ACC112 (cell line): Measurements from ENCODE around the gene WRAP53.

Experiments
- H2AFZ ChIP-seq: fragments of 200-600 bp; sonication (generic); one replicate; pipeline ENCODE4 v1.6.0; 2017; ENCODE audit warnings: antibody characterized with exemption, low read length; ENCODE audit not compliant: unreplicated experiment
- H3K27ac ChIP-seq: fragments of 200-600 bp; sonication (generic); 2 replicates; pipeline ENCODE4 v1.5.1; 2014; ENCODE audit warnings: low read depth, mild to moderate bottlenecking, antibody characterized with exemption, low read length, moderate library complexity
- H3K27me3 ChIP-seq: fragments of 200-600 bp; sonication (generic); 2 replicates; pipeline ENCODE4 v1.6.1; 2014; ENCODE audit warnings: mild to moderate bottlenecking, antibody characterized with exemption, low read length, moderate library complexity, mixed read lengths; ENCODE audit not compliant: insufficient read depth
- H3K36me3 ChIP-seq: fragments of 200-600 bp; sonication (generic); 2 replicates; pipeline ENCODE4 v1.6.1; 2016; ENCODE audit warnings: mild to moderate bottlenecking, antibody characterized with exemption, low read length, moderate library complexity, mixed read lengths; ENCODE audit not compliant: insufficient read depth
- H3K4me1 ChIP-seq: fragments of 200-600 bp; sonication (generic); one replicate; pipeline ENCODE4 v1.6.1; 2016; ENCODE audit warnings: low read length, mixed read lengths; ENCODE audit not compliant: insufficient read depth, unreplicated experiment, control insufficient read depth
- H3K4me3 ChIP-seq: fragments of 200-600 bp; sonication (generic); 2 replicates; pipeline ENCODE4 v1.5.1; 2014; ENCODE audit warnings: mild to moderate bottlenecking, low read depth, low read length
- H3K79me2 ChIP-seq: fragments of 200-600 bp; sonication (generic); one replicate; pipeline ENCODE4 v1.6.0; 2016; ENCODE audit warnings: low read length; ENCODE audit not compliant: control insufficient read depth, unreplicated experiment, insufficient read depth

Gene WRAP53

DNA sequence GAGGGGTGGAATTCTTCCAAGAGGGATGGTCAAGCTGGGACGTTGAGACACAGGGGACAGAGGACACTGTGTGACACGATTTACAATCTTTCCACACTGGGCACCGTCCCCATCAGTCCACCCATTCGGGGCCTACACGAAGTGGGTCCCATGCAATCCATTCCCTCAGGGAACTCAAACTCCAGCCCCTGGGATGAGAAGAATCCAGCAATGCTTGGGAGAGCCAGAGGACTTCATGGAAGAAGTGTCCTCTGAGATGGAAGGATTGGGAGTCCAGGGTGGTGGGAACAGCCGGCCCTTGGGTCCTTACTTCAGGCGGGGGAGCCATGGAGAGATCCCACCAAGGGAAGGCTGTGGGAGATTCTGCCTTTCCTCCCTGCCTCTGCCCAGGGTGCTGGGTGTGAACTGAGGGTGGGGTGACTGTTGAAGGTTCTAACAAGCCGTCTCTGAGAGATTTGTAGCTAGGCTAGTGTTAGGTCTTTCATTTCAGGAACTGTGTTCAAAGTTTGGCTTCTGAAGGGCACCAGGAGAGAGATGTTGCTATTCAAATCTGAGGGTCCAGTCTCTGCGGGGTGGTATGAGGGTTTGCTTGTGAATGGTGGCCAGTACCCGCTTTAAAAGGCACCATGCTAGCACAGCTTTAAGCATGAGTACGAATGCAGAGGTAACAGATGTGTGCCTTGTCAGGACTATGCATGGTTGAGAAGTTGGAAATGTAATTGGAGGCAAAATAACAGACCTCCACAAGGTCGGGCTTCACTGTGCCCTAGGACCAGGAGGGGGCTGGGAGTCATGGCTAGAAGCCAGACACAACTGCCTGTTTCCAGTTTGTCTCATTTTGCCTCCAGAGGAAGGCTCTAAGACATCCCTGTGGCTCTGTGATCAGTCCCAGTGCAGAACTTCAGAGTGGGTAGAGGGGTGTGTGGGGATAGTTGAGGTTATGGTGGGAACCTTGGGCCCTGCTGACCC lies 35.6 kb upstream of the WRAP53 start:
- no peak overlapping the region for H2AFZ ChIP-seq
- no peak overlapping the region for H3K4me3 ChIP-seq
- no peak overlapping the region for H3K27ac ChIP-seq
- peaks cover 5% of the 10 kb centered on the region for H3K4me1 ChIP-seq
- peaks cover 45% of the 10 kb centered on the region for H3K27me3 ChIP-seq
- no peaks in the 10 kb centered on the region for H3K79me2 ChIP-seq
- no peaks in the 10 kb centered on the region for H3K36me3 ChIP-seq

DNA sequence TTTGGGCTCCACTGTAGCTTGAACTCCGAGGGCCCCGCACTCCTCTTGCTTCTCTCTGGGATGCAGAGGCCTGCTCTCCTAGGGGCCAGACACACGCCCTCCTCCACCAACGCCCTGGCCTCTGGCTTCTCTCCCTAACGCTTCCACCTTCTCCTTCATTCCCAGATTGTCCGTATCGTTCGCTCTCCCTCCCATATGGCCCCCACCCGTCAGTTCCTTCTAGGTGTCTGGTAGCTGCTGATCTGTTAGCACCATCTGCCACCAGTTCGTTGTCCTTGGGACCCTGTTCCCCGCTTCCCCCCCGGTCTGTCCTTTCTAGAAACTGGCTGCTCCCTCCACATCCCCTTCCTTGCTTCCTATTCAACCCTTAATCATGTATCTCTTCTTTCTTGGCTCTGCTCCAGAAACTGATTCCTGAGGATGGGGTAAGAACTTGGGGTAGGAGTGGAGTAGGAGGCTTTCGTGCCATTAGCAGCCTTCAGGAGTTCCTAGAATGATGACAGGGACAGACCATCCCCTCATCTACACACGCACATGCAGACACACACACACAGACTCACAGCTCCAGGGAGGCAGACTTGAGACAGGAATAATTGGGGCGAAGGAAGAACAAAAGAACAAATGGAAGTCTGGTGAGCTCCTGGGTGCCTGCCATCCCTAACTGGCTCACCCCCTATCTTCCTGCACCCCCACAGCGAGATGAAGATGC lies 33.3 kb upstream of the WRAP53 start:
- peaks cover 5% of the 10 kb centered on the region for H3K4me1 ChIP-seq
- H3K36me3 ChIP-seq: no peaks in the 10 kb centered on the region
- H3K27ac ChIP-seq: no peak overlapping the region
- no peaks in the 10 kb centered on the region for H3K79me2 ChIP-seq
- H3K27me3 ChIP-seq: peaks cover 42% of the 10 kb centered on the region
- no peak overlapping the region for H3K4me3 ChIP-seq
- H2AFZ ChIP-seq: no peak overlapping the region

DNA sequence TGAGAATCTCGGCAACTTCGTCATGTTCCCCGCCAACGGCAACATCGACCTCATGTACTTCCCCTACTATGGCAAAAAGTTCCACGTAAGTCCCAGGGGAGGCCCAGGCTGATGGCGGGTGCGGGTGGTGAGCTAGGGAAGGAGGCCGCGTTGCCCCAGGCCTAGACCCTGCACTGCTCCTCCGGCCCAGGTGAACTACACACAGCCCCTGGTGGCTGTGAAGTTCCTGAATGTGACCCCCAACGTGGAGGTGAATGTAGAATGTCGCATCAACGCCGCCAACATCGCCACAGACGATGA lies 32.8 kb upstream of the WRAP53 start:
- Histone ChIP-seq H3K36me3 (no peaks in the 10 kb centered on the region), H3K4me1 (peaks cover 5% of the 10 kb centered on the region), H2AFZ (no peak overlapping the region), H3K27me3 (peaks cover 37% of the 10 kb centered on the region), H3K27ac (no peak overlapping the region), H3K4me3 (no peak overlapping the region), H3K79me2 (no peaks in the 10 kb centered on the region)

DNA sequence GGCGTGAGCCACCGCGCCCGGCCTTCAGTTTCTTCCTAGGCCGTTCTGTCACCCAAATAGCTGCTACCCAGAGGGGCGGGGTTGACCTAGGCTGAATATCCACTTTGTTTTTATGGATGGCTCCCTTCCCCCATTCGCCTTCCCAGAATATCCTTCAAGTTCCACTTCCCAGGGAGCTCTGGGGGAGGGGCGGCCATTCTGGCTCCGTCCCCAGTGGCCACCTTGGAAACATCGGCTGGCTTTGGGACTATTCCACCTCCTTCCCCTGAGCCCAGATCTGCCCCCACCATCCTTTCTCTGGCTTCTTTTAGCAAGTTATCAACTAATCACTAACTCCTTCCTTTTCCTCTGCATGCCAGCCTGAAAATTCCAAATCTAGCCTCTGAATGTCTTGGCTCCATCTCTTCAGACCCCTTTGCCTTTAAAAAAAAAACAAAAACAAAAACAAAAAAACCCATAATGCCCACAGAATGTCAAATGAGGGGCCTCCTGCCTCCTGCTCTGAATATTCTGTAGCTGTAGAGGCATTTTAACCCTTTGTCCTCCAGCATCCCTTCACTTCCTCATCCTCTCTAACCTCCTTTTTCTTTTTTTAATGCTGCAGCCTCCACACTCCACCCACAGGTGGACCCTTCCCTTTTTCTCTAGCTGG lies 31.2 kb upstream of the WRAP53 start:
- H3K4me3 ChIP-seq: no peak overlapping the region
- no peaks in the 10 kb centered on the region for H3K36me3 ChIP-seq
- H3K79me2 ChIP-seq: no peaks in the 10 kb centered on the region
- no peak overlapping the region for H2AFZ ChIP-seq
- no peaks in the 10 kb centered on the region for H3K4me1 ChIP-seq
- H3K27me3 ChIP-seq: peaks cover 21% of the 10 kb centered on the region
- H3K27ac ChIP-seq: no peak overlapping the region

DNA sequence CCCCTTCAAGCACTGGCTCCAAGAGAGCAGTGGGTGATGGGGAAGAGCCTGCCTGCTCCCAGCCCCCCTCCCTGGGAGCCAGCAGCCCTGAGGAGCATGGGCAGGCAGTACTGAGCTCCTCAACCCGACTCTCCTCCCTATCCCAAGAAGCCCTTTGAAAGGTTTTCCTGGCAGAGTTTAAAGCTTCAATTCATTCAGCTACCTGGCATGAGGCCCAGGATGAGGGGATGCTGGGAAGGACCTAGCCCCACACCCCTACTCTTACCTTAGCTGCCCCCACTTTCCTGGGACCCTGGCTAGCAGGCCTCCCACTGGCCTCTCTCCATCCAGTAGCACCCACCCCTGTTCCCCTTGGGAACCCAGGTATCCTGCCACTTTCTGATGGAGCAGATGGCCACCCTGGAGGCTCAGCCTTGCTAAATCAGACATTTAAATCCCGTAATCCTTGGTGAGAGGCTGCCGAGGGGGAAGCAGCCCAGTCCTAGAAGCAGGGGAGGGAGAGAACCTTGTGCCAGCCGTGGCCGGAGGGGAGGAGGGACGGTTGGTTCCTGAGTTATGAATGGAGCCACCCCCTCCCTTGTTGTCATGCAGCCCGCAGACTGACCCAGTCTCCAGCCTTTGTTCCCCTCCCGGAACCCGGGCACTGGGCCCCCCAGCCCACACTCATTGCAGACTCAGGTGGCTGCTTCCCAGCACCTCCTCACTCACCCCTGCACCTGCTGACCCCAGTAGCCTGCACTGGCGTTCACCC lies 20.4 kb upstream of the WRAP53 start:
- Histone ChIP-seq H3K27ac (no peak overlapping the region), H2AFZ (no peak overlapping the region), H3K4me1 (no peaks in the 10 kb centered on the region), H3K36me3 (0 out of 2 replicates have a peak, but pooled peaks cover 4% of the 10 kb centered on the region), H3K4me3 (no peak overlapping the region), H3K79me2 (no peaks in the 10 kb centered on the region), H3K27me3 (no peaks in the 10 kb centered on the region)

DNA sequence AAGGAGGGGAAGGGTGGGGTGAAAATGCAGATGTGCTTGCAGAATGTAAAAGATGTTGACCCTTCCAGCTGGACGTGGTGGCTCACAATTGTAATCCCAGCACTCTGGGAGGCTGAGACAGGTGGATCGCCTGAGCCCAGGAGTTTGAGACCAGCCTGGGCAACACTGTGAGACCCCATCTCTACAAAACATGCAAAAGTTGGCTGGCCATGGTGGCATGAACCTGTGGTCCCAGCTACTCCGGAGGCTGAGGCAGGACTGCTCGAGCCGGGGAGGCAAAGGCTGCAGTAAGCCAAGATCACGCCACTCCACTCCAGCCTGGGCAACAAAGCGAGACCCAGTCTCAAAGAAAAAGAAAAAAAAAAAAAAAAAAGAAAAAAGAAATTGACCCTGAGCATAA lies 19.8 kb upstream of the WRAP53 start:
- Histone ChIP-seq H3K36me3 (peaks cover 10% of the 10 kb centered on the region), H2AFZ (no peak overlapping the region)

DNA sequence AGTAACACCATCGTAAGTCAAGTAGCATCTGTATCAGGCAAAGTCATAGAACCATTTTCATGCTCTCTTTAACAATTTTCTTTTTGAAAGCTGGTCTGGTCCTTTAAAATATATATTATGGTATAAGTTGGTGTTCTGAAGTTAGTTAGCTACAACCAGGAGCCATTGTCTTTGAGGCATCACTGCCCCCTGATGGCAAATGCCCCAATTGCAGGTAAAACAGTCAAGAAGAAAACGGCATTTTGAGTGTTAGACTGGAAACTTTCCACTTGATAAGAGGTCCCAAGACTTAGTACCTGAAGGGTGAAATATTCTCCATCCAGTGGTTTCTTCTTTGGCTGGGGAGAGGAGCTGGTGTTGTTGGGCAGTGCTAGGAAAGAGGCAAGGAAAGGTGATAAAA lies 15.0 kb upstream of the WRAP53 start:
- H3K27me3 ChIP-seq: no peaks in the 10 kb centered on the region
- no peaks in the 10 kb centered on the region for H3K79me2 ChIP-seq
- H3K4me3 ChIP-seq: no peak overlapping the region
- H3K27ac ChIP-seq: no peak overlapping the region
- no peak overlapping the region for H2AFZ ChIP-seq
- H3K4me1 ChIP-seq: no peaks in the 10 kb centered on the region
- peaks cover 32% of the 10 kb centered on the region for H3K36me3 ChIP-seq

More for the DNA sequence above, 19.8 kb upstream of the WRAP53 start:
- H3K4me3 ChIP-seq: no peak overlapping the region
- no peaks in the 10 kb centered on the region for H3K27me3 ChIP-seq
- no peaks in the 10 kb centered on the region for H3K79me2 ChIP-seq
- H3K4me1 ChIP-seq: no peaks in the 10 kb centered on the region
- no peak overlapping the region for H3K27ac ChIP-seq

DNA sequence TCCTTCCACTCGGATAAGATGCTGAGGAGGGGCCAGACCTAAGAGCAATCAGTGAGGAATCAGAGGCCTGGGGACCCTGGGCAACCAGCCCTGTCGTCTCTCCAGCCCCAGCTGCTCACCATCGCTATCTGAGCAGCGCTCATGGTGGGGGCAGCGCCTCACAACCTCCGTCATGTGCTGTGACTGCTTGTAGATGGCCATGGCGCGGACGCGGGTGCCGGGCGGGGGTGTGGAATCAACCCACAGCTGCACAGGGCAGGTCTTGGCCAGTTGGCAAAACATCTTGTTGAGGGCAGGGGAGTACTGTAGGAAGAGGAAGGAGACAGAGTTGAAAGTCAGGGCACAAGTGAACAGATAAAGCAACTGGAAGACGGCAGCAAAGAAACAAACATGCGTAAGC lies 13.3 kb upstream of the WRAP53 start:
- H3K27me3 ChIP-seq: no peaks in the 10 kb centered on the region
- no peak overlapping the region for H3K4me3 ChIP-seq
- H3K4me1 ChIP-seq: no peaks in the 10 kb centered on the region
- H3K27ac ChIP-seq: no peak overlapping the region
- H2AFZ ChIP-seq: no peak overlapping the region
- H3K36me3 ChIP-seq: peaks cover 32% of the 10 kb centered on the region
- H3K79me2 ChIP-seq: no peaks in the 10 kb centered on the region

DNA sequence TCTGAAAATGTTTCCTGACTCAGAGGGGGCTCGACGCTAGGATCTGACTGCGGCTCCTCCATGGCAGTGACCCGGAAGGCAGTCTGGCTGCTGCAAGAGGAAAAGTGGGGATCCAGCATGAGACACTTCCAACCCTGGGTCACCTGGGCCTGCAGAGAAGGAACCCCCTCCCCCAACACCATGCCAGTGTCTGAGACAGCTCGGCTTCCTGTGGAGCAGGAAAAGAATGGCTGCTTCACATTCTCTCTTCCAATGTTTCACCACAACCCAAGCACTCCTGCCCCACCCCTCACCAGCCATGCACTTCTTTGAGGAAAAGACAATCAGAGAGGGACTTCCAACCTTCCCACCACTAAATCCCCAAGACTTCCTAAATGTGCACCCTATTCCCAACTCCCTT lies 11.7 kb upstream of the WRAP53 start:
- H3K36me3 ChIP-seq: peaks cover 27% of the 10 kb centered on the region

DNA sequence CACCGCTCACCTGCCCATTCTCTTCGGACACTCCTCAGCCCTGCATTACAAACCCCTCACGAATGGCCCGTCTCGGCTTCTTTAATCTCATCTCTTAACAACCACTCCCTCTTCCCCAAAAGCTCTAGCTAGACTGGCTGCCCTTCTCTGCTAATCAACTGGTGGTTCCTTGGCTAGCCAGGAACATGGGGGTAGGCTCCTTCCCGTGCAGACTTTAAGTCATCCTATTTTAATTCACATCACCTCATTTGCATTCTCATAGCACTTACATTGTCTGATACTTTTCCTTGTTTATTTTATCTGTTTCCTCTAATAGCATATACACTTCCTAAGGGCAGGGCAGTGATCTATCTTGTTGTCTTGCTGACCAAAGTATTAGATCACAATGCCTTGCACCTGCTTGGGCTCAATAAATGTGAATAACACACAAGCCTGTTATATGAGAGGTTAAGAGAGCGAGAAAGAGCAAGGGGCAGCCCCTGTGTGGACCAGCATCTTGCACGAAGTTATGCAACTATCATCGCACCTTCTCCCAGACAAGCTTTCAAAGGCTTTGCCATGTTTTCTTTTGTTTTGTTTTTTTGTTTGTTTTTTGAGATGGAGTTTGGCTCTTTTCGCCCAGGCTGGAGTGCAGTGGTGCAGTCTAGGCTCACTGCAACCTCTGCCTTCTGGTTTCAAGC lies 10.7 kb upstream of the WRAP53 start:
- Histone ChIP-seq H3K36me3 (peaks cover 27% of the 10 kb centered on the region), H3K79me2 (peaks cover 3% of the 10 kb centered on the region), H3K27me3 (no peaks in the 10 kb centered on the region), H3K4me3 (no peak overlapping the region), H3K27ac (no peak overlapping the region), H2AFZ (no peak overlapping the region), H3K4me1 (no peaks in the 10 kb centered on the region)

More for the DNA sequence above, 11.7 kb upstream of the WRAP53 start:
- H3K4me3 ChIP-seq: no peak overlapping the region
- no peak overlapping the region for H3K27ac ChIP-seq
- no peaks in the 10 kb centered on the region for H3K27me3 ChIP-seq
- H3K4me1 ChIP-seq: no peaks in the 10 kb centered on the region
- H3K79me2 ChIP-seq: no peaks in the 10 kb centered on the region
- H2AFZ ChIP-seq: no peak overlapping the region
